IPS-15b (cell line): Measurements from ENCODE around the gene KSR1.
"Not testable (repeated sequence)": the region's sequence is repeated elsewhere in the genome, so short reads cannot be mapped to it uniquely, and the experiment has no call there.

Experiments used
- H3K27me3 ChIP-seq: one replicate; pipeline ENCODE4 v1.6.1; 2013; ENCODE audit warnings: low read length; ENCODE audit not compliant: control insufficient read depth, insufficient read depth
- H3K36me3 ChIP-seq: one replicate; pipeline ENCODE4 v1.6.1; 2013; ENCODE audit warnings: low read length; ENCODE audit not compliant: control insufficient read depth, insufficient read depth
- H3K4me1 ChIP-seq: one replicate; pipeline ENCODE4 v1.6.1; 2013; ENCODE audit warnings: mild to moderate bottlenecking, low read length; ENCODE audit not compliant: control insufficient read depth, insufficient read depth
- H3K4me3 ChIP-seq: one replicate; pipeline ENCODE4 v1.5.1; 2013; ENCODE audit warnings: low read depth, low read length
- H3K9ac ChIP-seq: one replicate; pipeline ENCODE4 v1.6.1; 2013; ENCODE audit warnings: low read depth, mild to moderate bottlenecking, low read length
- H3K9me3 ChIP-seq: one replicate; pipeline ENCODE4 v1.6.1; 2013; ENCODE audit warnings: mild to moderate bottlenecking, low read length; ENCODE audit not compliant: control insufficient read depth, insufficient read depth

KSR1 gene

DNA sequence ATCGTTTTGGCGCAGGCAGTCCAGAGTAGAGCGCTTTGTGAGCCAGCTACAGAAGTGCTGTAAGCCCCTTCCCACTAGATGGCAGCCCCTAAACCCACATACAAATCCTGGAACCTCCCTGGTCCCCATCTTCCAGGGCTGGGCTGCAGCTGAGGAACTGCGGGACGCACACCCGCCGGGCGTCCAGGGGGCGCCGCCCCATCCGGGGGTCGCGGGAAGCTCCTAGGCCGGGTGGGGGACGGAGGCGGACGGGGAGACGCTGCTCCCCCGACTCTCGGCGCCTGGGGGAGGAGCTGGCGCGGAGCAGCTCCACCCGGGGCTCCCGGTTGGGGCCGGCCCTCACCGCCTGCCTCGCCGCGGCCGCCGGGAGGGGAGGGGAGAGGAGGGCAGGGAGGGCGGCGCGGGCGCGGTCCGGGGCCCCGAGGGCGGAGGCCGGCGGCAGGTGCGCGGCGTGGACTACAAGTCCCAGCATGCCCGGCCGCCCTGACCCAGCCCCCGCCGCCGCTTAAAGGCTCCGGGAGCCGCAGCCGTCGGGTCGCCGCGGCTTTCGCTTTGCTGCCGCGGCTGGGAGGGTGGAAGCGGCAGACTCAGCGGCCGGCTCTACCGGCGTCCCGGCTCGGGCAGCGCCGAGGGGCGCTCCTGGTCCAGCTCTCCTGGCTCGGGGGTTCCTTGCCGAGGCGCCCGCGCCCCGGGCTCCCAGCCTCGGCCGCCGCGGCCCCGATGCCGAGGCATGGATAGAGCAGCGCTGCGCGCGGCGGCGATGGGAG is at the start of gene KSR1:
Gene KSR1 (plus strand): TSS at position 535 of the 767 bp plus-strand sequence. CDS start 196 bp downstream, at position 731.
- Histone ChIP-seq H3K36me3 (no peaks in the 10 kb centered on the region), H3K9me3 (no peaks in the 10 kb centered on the region), H3K9ac (peak within 1 kb of the TSS; percentile 70)

GRCh38 chr17:27407916-27408864 is 48.1 kb upstream of the KSR1 start:
- Histone ChIP-seq H3K9me3 (no peaks in the 10 kb centered on the region), H3K4me1 (no peaks in the 10 kb centered on the region), H3K4me3 (no peak overlapping the region), H3K36me3 (no peaks in the 10 kb centered on the region), H3K9ac (no peak overlapping the region), H3K27me3 (no peaks in the 10 kb centered on the region)

More for the DNA sequence above, at the start of gene KSR1:
- H3K27me3 ChIP-seq = peaks cover 11% of the 10 kb centered on the region
- peak within 1 kb of the TSS; percentile 67 for H3K4me3 ChIP-seq
- H3K4me1 ChIP-seq = peaks cover 12% of the 10 kb centered on the region

DNA sequence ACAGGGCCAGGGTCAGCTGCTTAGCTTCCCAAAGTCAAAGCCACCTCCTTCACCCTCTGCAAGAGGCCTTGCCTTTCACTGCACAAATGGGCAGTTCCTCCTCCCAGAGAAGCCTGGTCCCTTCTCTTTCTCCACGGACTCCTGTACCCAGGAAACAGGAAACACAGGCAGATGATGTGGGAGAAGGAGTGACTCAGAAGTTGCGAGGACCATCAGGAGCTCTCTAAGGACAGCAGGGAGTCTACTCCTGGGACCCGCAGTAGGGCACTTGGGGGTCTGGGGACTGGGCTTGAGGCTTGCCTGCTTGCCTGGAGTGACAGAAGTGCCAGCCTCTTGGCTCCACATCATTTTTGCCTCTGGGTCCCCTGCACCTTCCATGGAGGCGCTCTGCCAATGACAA is 47.4 kb upstream of the KSR1 start:
- Histone ChIP-seq H3K4me3 (no peak overlapping the region), H3K9me3 (no peaks in the 10 kb centered on the region), H3K4me1 (no peaks in the 10 kb centered on the region), H3K27me3 (no peaks in the 10 kb centered on the region), H3K36me3 (no peaks in the 10 kb centered on the region), H3K9ac (no peak overlapping the region)

- not testable (repeated sequence) for H3K4me1 ChIP-seq, H3K36me3 ChIP-seq, H3K9ac ChIP-seq, H3K4me3 ChIP-seq, H3K9me3 ChIP-seq, H3K27me3 ChIP-seq
Observed at GRCh38 chr17:27412158-27412557, 44.1 kb upstream of the KSR1 start.

DNA sequence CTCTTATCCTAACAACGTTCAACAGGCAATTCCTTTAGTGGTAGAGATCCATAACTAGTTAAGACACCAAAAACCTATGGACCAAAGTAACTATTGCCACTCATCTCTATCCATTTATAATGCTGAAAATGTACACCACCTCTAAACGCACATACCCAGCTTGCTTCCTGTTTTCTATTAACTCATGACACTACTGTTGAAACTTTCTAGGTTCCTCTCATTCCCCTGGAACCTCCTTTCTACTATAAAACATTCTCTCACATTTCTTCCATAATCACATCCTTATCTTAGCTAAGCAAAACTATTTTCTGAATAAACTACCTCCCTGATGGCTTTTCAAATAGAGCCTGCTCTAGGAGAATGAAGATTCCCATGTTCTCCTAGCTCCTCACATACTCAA is 42.9 kb upstream of the KSR1 start:
- no peak overlapping the region for H3K4me3 ChIP-seq
- H3K27me3 ChIP-seq = no peaks in the 10 kb centered on the region
- H3K9ac ChIP-seq = no peak overlapping the region

DNA sequence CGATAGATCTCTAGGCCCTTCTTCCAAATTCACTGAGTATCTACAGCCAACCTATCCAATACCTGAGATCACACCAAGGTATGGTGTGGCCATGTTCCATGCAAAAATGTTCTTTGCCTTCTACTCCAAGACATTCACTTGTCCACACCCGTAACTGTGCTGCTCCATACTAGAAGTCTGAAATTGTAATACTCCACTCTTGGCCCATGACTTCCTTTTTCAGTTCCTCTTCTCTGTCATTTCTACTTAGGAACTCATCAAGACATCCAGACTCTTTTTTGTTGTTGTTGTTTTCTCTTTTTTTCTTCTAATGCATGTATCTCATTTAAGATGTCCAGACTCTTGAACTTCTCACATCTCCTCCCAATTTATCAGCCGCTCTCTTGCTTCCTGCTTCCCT is 42.5 kb upstream of the KSR1 start:
- no peak overlapping the region for H3K4me3 ChIP-seq
- no peaks in the 10 kb centered on the region for H3K4me1 ChIP-seq
- no peaks in the 10 kb centered on the region for H3K27me3 ChIP-seq
- H3K36me3 ChIP-seq = no peaks in the 10 kb centered on the region
- H3K9ac ChIP-seq = no peak overlapping the region
- no peaks in the 10 kb centered on the region for H3K9me3 ChIP-seq

More for the DNA sequence above, 42.9 kb upstream of the KSR1 start:
- H3K4me1 ChIP-seq = no peaks in the 10 kb centered on the region
- no peaks in the 10 kb centered on the region for H3K9me3 ChIP-seq
- H3K36me3 ChIP-seq = no peaks in the 10 kb centered on the region

DNA sequence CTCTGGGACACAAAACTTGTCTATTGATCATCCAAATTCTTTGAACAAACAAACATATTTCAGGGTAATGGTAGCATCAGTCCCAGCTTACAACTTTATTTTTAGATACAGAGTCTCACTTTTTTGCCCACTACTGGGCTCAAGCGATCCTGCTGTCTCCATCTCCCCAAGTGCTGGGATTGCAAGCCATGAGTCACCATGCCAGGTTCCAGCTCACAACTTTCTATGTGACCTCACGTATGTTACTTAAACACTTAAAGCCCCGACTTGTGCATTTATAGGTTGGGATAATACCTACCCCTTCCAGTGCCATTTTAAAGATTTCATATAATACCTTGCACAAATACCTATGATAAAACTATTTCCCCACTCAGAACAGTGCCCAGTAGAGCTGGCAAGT is 42.0 kb upstream of the KSR1 start:
- H3K9ac ChIP-seq = no peak overlapping the region
- no peaks in the 10 kb centered on the region for H3K9me3 ChIP-seq

GRCh38 chr17:27414694-27415093 is 41.6 kb upstream of the KSR1 start:
- no peaks in the 10 kb centered on the region for H3K36me3 ChIP-seq
- H3K4me3 ChIP-seq = no peak overlapping the region
- H3K4me1 ChIP-seq = no peaks in the 10 kb centered on the region
- H3K27me3 ChIP-seq = no peaks in the 10 kb centered on the region
- no peaks in the 10 kb centered on the region for H3K9me3 ChIP-seq
- no peak overlapping the region for H3K9ac ChIP-seq

More for the DNA sequence above, 42.0 kb upstream of the KSR1 start:
- no peaks in the 10 kb centered on the region for H3K36me3 ChIP-seq
- H3K4me1 ChIP-seq = no peaks in the 10 kb centered on the region
- no peaks in the 10 kb centered on the region for H3K27me3 ChIP-seq
- H3K4me3 ChIP-seq = no peak overlapping the region

DNA sequence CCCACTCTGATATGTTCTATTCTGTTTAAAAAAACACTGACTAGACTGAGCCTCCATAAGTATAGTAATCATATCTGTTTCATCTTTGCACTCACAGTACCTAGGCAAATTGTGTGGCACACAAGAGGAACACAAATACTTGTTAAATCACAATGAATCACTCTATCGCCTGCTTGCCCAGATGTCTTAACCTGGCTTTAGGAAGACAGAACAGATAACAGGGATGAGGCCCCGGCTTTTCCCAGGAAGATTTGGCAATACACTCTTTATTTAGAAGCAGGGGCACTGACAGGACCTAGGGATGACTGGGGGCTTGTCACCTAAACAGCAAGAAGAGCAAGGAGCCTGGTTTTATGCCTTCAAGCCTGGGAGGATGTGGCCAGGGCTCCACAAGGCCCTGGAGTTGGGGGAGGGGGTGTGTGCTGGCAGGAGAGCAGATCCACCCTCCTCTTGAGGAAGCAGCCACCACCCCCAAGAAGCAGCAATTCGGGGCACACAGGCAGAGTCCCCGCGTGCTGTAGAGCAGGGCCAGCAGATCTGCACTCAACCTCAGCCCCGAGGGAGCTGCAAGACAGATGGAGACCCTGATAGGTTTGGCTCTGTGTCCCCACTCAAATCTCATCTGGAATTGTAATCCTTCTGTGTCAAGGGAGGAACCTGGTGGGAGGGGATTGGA is 41.0 kb upstream of the KSR1 start:
- H3K9me3 ChIP-seq = no peaks in the 10 kb centered on the region
- H3K4me3 ChIP-seq = no peak overlapping the region
- H3K27me3 ChIP-seq = no peaks in the 10 kb centered on the region
- H3K9ac ChIP-seq = no peak overlapping the region
- H3K4me1 ChIP-seq = no peaks in the 10 kb centered on the region
- no peaks in the 10 kb centered on the region for H3K36me3 ChIP-seq

DNA sequence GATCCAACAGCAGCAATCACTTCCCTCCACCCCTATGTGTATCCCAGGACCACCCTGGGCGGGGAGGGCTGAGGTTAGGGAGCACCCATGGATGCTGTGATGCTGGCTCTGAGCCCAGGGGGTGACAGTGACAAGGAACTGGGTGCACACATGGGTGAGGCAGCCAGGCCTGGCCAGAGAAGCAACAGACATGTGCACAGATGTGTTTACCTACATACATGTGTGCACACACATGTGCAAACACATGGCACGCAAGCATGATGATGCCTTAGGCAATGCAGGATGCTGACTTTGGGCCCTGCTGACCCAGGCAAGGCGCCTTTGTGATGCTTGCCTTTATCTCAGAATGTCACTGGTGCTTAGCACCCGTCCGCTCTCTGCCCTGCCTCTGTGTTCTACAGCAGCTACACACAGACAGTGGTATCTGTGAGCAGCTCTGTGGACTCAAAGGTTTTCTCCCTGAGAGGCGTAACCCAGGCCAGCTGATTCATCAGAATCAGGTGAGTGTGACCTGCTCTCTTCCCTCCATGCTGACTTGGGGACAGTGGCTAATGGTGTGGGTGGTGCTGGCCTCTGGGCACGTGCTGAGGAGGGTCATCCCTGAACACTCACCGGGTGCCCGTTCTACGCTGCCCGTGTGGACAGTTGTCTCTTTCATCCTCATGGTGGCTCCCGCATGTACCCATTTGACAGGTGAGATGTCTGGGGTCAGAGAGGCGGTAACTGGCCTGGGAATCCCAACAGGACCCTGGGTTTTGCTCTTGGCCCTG is 38.5 kb upstream of the KSR1 start:
- H3K4me3 ChIP-seq = no peak overlapping the region
- H3K9me3 ChIP-seq = no peaks in the 10 kb centered on the region
- H3K9ac ChIP-seq = no peak overlapping the region
- no peaks in the 10 kb centered on the region for H3K27me3 ChIP-seq
- no peaks in the 10 kb centered on the region for H3K36me3 ChIP-seq
- H3K4me1 ChIP-seq = no peaks in the 10 kb centered on the region

DNA sequence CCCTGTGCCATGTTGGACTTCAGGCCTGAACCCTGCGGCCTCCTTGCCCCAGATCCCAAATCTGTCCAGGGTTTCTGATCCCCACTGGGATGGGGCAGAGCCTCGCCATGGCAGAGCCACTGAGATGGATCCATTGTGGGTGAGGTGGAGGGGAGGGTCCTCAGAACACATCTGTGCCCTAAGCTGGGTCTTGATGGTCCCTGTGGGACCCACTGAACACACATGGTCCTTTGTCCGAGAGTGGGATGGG is 38.0 kb upstream of the KSR1 start:
- no peak overlapping the region for H3K4me3 ChIP-seq
- no peaks in the 10 kb centered on the region for H3K36me3 ChIP-seq
- no peaks in the 10 kb centered on the region for H3K9me3 ChIP-seq
- H3K9ac ChIP-seq = no peak overlapping the region
- no peaks in the 10 kb centered on the region for H3K4me1 ChIP-seq
- H3K27me3 ChIP-seq = no peaks in the 10 kb centered on the region
